ENCODE results near the gene SDHB.
A peak's percentile ranks its signal among the peaks of the same experiment; 100 is the strongest.

The SDHB gene

DNA sequence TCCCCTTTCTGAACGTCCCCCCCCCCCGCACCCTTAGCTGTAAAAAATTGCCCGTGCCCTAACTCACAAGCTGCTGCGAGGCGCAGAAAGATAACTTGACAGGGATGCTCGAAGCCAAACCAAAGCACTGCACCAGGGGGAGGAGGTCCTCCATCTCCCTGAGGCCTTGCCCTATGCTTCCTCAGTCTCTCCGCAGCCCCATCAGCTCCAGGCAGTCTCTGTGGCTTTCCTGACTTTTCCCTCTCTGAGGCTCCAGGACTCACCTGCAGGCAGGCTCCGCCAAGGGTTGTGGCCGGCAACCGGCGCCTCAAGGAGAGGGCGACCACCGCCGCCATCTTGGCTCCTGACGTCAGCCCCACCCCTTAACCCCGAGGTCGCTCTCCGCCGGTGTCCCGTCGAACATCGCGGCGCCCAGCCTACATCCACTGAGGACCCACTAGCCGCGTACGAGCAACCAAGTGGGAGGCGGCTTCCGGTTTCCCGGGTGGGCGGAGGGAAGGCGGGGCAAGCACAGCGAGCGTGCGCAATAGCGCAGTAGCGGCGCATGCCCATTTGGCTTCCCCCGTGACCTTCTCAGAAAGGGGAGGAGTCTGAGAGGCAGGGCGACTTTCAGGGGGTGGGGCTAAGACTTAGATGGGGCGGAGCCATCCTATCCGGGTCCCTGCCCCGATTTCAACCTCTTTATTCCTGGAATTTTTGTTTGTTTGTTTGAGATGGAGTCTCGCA is at the start of gene SDHB:
TSS of gene SDHB (minus strand) at position 348 of the 726 bp plus-strand sequence. CDS start at position 335, 13 bp downstream.
- peak; percentile 99 for DNase-seq

GRCh38 chr1:17102232-17102631 is 48.4 kb upstream of the SDHB start:
- no peak for DNase-seq

- no peak for DNase-seq
These were observed 47.4 kb upstream of the SDHB start for GRCh38 chr1:17101261-17101660.

DNA sequence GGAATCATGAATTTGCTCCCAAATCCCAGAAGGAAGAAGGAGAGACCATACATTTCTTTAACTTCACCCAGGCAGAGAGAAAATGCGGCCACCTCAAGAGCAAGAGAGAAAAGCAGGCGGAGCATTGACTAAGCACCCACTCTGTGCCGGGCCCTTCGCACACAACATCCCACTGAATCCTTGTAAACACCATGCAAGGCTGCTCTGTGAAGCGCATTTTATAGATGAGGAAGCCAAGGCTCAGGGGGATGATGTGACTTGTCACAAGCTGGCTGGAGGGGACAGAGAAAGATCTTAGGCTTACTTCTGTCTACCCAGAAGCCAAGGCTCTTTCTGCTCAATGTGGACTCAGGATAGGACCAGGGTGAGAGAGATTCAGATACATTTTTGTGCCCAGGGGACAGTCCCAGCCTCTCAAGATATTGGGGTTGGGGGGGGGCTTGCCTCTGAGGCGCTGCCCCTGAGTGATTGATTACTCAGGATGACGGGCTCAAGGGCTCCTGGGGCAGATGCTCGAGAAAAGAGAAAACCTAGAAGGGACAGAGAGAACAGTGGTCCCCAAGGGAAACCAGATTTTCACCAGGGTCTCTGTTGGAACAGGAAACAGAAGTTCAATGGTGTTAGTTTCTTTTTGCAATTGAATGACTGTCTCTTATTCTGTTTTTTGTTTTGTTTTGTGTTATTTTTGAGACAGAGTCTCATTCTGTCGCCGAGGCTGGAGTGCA is 45.9 kb upstream of the SDHB start:
- no peak for DNase-seq

GRCh38 chr1:17098446-17099317 is 44.9 kb upstream of the SDHB start:
- DNase-seq = no peak

DNA sequence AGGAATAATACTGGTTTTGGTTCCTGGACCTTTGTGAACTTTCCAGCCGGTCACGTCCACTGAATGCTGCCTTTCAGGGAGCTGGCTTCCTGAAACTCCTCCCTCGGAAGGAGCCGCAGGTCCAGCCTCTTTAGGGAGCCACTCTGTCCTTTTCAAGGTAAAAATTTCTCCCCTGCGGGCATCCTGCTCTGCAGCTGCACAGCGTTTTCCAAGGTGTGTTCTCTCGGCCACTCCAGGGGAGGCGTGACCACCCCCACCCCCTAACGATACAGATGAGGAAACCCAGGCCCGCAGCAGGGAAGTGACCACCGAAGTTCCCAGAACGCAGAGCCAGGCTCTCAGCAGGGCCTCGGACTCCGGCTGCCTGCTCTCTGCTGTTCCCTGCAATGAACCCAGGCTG is 44.0 kb upstream of the SDHB start:
- DNase-seq = no peak

- DNase-seq = no peak
These were observed 43.3 kb upstream of the SDHB start for GRCh38 chr1:17097147-17097546.

- DNase-seq = no peak
These were observed 42.8 kb upstream of the SDHB start for GRCh38 chr1:17096584-17096983.

DNA sequence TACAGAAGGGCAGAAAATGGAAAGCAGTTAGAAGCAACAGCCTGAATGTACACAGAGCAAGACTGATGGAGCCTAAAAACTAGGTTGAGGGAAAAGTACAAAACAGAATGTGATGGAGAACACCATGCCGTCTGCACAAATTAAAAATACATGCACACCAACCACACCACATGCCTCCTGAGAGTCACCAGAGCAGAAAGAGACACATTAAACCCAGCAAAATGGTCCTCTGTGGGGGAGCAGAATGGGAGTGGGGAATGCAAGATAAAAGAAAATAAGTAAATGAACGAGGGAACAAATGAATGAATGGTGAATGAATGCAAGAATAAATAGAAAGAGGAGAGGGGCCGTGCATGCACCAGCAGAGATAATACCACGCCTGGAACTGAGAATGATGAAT is 41.3 kb upstream of the SDHB start:
- DNase-seq = no peak

DNA sequence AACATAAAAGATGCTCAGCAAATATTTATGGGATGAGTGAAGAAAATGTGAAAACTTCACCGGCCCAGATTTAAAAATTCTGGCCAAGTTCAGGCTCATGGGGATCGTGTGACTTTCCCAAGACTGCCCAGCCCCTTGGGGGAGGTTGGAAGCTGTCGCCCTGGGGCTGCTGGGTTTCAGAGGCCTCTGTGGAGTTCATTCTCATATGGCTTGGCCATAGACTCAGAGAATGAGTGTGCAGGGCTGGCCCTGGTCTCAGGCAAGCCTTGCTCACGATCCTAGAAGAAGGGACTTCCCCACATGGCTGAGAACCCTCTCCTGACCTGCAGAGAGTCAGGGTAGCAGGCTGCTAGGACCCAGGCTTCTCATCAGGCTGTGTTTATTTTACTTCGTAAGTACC is 40.8 kb upstream of the SDHB start:
- no peak for DNase-seq

DNA sequence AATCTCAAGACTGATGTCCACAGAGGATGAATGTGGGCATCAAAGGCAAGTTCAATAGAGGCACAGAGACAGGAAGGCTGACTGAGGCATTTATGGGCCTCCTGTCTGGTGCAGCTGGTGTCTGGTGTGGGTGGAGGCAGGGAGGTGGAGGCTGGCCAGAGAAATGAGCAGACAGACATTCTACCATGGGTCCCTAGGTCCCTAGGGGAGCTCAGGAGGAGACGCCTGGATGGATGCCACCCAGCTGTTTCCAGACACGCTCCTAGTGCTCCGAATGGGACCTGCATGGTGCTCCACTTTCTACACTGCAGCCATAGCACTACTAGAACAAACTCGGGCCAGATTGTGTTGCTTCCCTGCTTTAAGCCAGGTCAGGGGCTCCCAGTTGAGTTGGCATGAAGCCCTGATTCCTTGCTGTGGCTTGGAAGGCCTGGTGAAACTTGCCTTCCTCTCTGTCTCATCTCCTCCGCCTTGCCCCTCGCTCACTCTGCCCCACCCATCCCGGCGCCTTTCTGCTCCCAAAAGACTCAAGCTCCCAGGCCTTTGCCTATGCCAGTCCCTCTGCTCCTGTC is 40.1 kb upstream of the SDHB start:
- no peak for DNase-seq

DNA sequence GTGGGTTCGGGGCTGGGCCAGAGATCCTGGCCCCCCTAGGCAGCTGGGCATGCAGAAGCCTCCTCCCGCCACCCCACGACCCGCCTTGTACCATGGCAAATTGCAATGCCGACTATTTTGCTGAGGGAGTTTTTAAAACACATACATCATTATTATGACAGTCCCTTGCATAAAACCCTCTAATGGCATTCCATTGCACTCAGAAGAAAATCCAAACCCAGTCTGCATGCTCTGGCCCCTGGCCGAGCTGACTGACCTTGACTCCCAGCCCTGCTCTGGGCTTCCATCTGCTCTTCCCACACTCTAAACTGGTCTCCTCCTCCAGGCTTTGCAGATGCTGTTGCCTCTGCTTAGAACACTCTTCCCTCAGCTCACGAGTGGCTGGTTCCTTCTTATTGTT is 37.4 kb upstream of the SDHB start:
- no peak for DNase-seq

- DNase-seq = no peak
These were observed 35.7 kb upstream of the SDHB start for GRCh38 chr1:17089506-17089905.

GRCh38 chr1:17086751-17087150 is 32.9 kb upstream of the SDHB start:
- DNase-seq = no peak

- no peak for DNase-seq
These were observed 31.0 kb upstream of the SDHB start for GRCh38 chr1:17084787-17085186.

DNA sequence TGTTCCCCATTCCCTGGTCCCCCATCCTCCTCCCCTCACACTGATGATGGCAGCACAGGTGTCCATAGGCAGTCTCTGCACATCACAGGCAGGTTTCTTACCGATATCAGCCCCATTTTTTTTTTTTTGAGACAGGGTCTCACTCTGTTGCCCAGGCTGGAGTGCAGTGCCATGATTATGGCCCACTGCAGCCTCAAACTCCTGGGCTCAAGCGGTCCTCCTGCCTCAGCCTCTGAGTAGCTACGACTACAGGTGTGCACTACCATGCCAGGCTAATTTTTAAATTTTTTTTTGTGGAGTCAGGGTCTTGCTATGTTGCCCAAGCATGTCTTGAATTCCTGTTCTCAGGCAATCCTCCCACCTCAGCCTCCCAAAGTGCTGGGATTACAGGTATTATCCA is 28.9 kb upstream of the SDHB start:
- DNase-seq = no peak

- DNase-seq = no peak
These were observed 27.6 kb upstream of the SDHB start for GRCh38 chr1:17081439-17081838.

DNA sequence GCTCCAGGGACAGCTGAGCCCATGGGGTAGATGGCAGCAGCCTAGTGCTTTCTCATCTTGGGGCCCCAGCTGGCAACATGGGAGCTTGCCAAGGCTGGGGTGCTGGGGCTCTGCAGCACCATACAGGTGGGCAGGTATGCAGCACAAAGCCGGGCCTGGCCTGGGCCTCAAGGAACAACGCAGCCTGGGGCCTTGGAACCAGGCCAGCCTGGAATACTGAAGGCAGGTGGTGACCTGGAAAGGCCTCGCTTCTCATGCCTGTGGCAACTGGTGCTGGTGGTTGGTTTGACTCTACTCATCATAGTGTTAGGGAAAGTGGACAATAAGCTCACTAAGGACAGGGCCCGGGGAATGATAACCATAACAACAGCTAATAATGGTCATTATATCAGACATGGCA is 27.0 kb upstream of the SDHB start:
- DNase-seq = no peak

DNA sequence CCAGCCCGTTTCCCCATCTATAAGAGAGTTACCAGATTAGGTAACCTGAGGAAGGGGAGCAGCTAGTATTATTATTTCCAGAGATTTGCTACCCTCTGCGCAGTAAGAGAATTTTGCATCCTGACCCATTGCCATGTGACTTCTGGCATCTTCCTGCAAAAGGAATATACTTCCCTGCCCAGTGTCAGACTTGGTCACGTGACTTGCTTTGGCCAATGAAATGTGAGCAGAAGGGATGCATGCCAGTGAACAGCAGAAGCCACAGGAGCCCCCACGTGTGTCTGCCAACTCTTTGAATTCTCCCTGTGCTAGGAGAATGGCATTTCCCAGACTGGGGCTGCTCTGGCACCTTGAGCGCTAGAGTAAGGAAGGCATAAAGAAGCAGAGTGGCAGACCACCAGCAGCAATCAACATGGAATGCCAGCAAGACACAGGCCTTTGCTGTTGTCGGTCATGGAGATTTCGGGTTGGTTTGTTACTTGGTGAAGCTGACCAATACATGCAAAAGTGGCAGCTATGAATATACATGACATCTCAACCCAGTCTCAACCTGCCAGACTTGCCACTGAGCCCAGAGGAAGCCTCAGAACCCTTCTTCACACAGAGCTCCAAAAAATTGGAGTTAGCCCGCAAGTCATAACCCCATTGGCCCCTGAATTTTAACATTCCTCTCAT is 26.4 kb upstream of the SDHB start:
- no peak for DNase-seq

DNA sequence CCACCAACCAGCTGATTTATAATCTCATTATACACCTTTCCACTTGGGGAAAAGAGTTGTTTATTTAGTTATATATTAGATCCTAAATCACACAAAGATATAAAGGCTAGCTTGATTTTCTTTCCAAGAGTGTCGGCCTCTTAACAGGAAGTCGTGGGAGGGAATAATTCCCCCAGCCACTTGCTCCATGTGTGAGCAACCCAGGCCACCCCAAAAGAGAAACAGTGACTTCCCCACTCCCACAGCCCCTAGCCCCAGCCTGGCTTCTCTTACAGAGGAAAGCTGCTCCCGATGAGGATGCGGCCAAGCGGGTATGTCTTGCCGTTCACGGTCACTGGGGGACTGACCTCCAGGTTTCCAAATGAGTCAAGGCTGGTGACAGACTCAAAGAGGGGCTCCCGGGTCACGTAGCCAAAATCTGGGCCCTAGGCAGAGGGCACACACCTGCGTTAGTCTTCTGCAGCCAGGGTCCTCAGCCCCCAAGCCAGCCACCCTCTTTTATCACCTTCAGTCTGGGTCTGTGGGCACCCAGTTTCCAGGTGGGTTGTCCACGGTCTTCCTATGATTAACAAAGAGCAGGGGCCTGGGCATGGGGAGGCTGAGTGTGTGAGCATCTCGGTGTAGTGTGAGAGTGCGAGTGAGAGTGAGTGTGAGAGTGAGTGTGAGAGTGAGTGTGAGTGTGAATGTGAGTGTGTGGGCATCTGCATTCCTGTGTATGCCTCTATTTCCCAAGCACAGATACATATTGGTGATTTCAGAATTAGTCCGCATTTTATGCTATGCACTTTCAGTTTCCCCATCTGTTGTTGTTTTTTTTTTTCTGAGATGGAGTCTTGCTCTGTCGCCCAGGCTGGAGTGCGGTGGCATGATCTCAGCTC is 25.4 kb upstream of the SDHB start:
- no peak for DNase-seq

- no peak for DNase-seq
These were observed 21.8 kb upstream of the SDHB start for GRCh38 chr1:17075470-17076255.

All from T1000 (cell line).